Measurements from ENCODE around the gene LENEP.
A peak's percentile ranks its signal among the peaks of the same experiment; 100 is the strongest.

LENEP gene

GRCh38 chr1:154999571-155000410 is 6.4 kb downstream of the LENEP start:
- DNase-seq = peak; percentile 77

GRCh38 chr1:155000411-155000725 is 7.0 kb downstream of the LENEP start:
- DNase-seq = peak; percentile 78

- DNase-seq = peak; percentile 98
These were observed 7.5 kb downstream of the LENEP start for GRCh38 chr1:155000726-155001424.

GRCh38 chr1:155001425-155001674 is 8.0 kb downstream of the LENEP start:
- no peak for DNase-seq

- peak; percentile 99 for DNase-seq
These were observed 8.5 kb downstream of the LENEP start for GRCh38 chr1:155001675-155002463.

GRCh38 chr1:155002464-155003226 is 9.3 kb downstream of the LENEP start, which contains the start of gene ZBTB7B:
ZBTB7B (plus strand) TSS chr1:155002802; CDS start chr1:155014661, 11,859 bp downstream.
- peak; percentile 74 for DNase-seq

- DNase-seq = peak; percentile 73
These were observed 9.9 kb downstream of the LENEP start for GRCh38 chr1:155003227-155003765.

GRCh38 chr1:155003766-155004351 is 10.5 kb downstream of the LENEP start:
- peak; percentile 69 for DNase-seq

GRCh38 chr1:155004352-155005075 is 11.1 kb downstream of the LENEP start:
- no peak for DNase-seq

- no peak for DNase-seq
These were observed 12.0 kb downstream of the LENEP start for GRCh38 chr1:155005076-155006011.

- peak; percentile 68 for DNase-seq
These were observed 13.3 kb downstream of the LENEP start for GRCh38 chr1:155006601-155007101.

- no peak for DNase-seq
These were observed 14.0 kb downstream of the LENEP start for GRCh38 chr1:155007251-155007828.

- no peak for DNase-seq
These were observed 14.9 kb downstream of the LENEP start for GRCh38 chr1:155008015-155008941.

GRCh38 chr1:155009221-155009711 is 15.9 kb downstream of the LENEP start:
- no peak for DNase-seq

GRCh38 chr1:155009742-155010141 is 16.4 kb downstream of the LENEP start:
- DNase-seq = no peak

GRCh38 chr1:155010211-155010918 is 17.0 kb downstream of the LENEP start:
- DNase-seq = no peak

GRCh38 chr1:155011004-155011416 is 17.6 kb downstream of the LENEP start:
- no peak for DNase-seq
